AG04450 (cell line): Measurements from ENCODE around the gene HOXB6. TPM values are rescaled to one million over a fixed set of nuclear protein-coding genes. Genes with fewer than 3 reads are reported as not detected.
A peak's percentile ranks its signal among the peaks of the same experiment; 100 is the strongest.

ENCODE experiments used
- CTCF ChIA-PET: fragments of 300-600, 350-600 bp; formaldehyde crosslinking; extraction: SDS; loops from one replicate; lab custom pipeline; 2022; ENCODE audit warnings: antibody characterized with exemption, inconsistent platforms; lab: Charles Lee
- POLR2A ChIA-PET: fragments of 350-600 bp; formaldehyde crosslinking; extraction: SDS; loops from one replicate; lab custom pipeline; 2021; ENCODE audit warnings: antibody characterized with exemption, inconsistent platforms; lab: Yijun Ruan, JAX
- DNase-seq: peaks from one replicate; pipeline ENCODE4 v3.0.0-alpha.2; 2011; ENCODE audit warnings: low read depth, low spot score
- H3K27ac ChIP-seq: one replicate; pipeline ENCODE4 v1.5.1; 2012; ENCODE audit warnings: low read depth, low read length, control low read depth
- H3K27me3 ChIP-seq: one replicate; pipeline ENCODE4 v1.6.0; 2012; ENCODE audit warnings: low read length; ENCODE audit not compliant: control insufficient read depth, insufficient read depth
- H3K4me3 ChIP-seq: 2 replicates; pipeline ENCODE4 v1.5.1; 2011; ENCODE audit warnings: mild to moderate bottlenecking, low read depth, low read length, control low read depth
- H3K9me3 ChIP-seq: 2 replicates; pipeline ENCODE4 v1.5.1; 2012; ENCODE audit warnings: low read length; ENCODE audit not compliant: control insufficient read depth, insufficient read depth
- polyA plus RNA-seq: library from polyadenylated mRNA; depleted of rRNA; stranded (reverse); fragments of >200 nt; gene quantifications from 2 replicates; pipeline ENCODE4 v1.2.3, GENCODE V29; 2011
- TF ChIP-seq, protein P1 (sequence below): IDR thresholded peaks from 2 replicates; pipeline ENCODE4 v1.5.1; 2011; ENCODE audit warnings: low read depth, low read length, control low read depth, inconsistent platforms

Gene HOXB6
- polyA plus RNA-seq, 1 experiment = 15.4 TPM

- H3K27ac ChIP-seq = peak overlapping the region; percentile 94
- ChIA-PET POLR2A (interaction anchor here (0.8 to 4.5 kb wide), 7 partner anchors 8 to 24 kb away, joined by 3 to 40 read pairs (median 6); partner anchors contain the start of gene HOXB4), CTCF (interaction anchor here (1.0 to 3.3 kb wide), 4 partner anchors 10 to 218 kb away, joined by 3 to 13 read pairs (median 4); no protein-coding TSS in a partner anchor)
- H3K9me3 ChIP-seq = no peaks in the 10 kb centered on the region
- H3K4me3 ChIP-seq = peak overlapping the region; percentile 90
- TF ChIP-seq, protein P1, sequence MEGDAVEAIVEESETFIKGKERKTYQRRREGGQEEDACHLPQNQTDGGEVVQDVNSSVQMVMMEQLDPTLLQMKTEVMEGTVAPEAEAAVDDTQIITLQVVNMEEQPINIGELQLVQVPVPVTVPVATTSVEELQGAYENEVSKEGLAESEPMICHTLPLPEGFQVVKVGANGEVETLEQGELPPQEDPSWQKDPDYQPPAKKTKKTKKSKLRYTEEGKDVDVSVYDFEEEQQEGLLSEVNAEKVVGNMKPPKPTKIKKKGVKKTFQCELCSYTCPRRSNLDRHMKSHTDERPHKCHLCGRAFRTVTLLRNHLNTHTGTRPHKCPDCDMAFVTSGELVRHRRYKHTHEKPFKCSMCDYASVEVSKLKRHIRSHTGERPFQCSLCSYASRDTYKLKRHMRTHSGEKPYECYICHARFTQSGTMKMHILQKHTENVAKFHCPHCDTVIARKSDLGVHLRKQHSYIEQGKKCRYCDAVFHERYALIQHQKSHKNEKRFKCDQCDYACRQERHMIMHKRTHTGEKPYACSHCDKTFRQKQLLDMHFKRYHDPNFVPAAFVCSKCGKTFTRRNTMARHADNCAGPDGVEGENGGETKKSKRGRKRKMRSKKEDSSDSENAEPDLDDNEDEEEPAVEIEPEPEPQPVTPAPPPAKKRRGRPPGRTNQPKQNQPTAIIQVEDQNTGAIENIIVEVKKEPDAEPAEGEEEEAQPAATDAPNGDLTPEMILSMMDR = peak; percentile 42
- no peaks in the 10 kb centered on the region for H3K27me3 ChIP-seq
- DNase-seq = no peak
Observed at GRCh38 chr17:48569674-48570324, 35.0 kb downstream of the HOXB6 start.

DNA sequence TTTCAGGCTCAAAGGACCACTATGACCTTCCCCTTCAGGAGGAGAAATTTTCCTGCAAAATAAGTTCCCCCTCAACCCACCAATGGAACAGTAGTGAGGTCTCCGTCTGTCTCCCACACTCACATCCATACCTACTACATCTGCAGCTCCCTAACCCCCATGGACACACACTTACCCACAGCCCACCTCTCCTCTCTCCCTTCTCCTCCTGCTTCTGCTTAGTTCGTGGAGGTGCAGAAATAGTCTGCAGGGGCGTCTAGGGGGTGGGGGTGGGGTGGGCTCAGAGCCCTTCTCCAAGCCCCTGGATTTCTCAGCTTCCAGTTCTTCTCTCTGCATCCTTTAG is 35.6 kb downstream of the HOXB6 start:
- H3K27me3 ChIP-seq = no peaks in the 10 kb centered on the region
- CTCF ChIA-PET = interaction anchor here (1.1 to 3.3 kb wide), 3 partner anchors 9 to 217 kb away, joined by 3 to 13 read pairs (median 3); no protein-coding TSS in a partner anchor
- no peak for DNase-seq
- no peaks in the 10 kb centered on the region for H3K9me3 ChIP-seq
- H3K27ac ChIP-seq = peak overlapping the region; percentile 61
- POLR2A ChIA-PET = interaction anchor here (0.9 to 4.5 kb wide), 4 partner anchors 9 to 20 kb away, joined by 3 to 40 read pairs (median 8); partner anchors contain the start of gene HOXB4
- peak overlapping the region; percentile 90 for H3K4me3 ChIP-seq
- TF ChIP-seq, protein P1 = no peak

DNA sequence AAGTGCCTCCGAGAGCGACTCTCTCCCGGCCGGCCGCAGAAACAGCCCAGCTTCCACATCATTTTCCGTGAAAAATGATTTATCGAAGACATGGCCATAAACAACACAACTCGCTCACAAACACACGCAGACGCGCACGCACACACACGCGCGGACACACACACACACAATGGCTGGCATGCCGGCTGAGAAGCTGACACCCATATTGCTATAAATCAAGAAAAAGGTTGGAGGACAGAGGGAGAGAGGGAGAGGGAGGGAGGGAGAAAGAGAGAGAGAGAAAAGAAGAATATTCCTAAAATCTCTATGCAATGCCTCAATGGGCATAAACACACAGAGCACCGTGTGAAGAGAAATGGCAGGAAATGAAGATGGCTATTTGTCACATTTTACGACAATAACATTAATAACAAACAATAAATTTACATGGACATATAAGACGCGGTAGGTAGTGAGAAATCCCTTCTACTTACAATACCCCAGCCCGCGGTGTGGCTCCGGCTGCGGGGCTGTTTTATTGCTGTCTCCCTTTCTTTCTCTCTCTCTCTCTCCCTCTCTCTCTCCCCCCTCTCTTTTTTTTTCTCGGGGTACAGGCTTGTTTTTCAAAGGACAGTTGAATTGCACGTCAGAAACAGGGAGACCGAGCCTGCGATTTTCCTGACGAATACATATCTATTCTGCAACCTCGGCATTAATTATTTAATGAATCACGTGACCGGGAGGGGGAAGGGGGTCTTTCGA is 36.1 kb downstream of the HOXB6 start:
- ChIA-PET CTCF (interaction anchor here (1.3 to 3.3 kb wide), 5 partner anchors 16 to 233 kb away, joined by 3 to 13 read pairs (median 5); partner anchors contain the start of gene HOXB5), POLR2A (interaction anchor here (0.8 to 4.5 kb wide), 6 partner anchors 8 to 19 kb away, joined by 3 to 40 read pairs (median 5); partner anchors contain the start of gene HOXB4)
- H3K27ac ChIP-seq = peak overlapping the region; percentile 61
- DNase-seq = no peak
- H3K4me3 ChIP-seq = peak overlapping the region; percentile 90
- no peaks in the 10 kb centered on the region for H3K27me3 ChIP-seq
- TF ChIP-seq, protein P1 = no peak
- no peaks in the 10 kb centered on the region for H3K9me3 ChIP-seq

DNA sequence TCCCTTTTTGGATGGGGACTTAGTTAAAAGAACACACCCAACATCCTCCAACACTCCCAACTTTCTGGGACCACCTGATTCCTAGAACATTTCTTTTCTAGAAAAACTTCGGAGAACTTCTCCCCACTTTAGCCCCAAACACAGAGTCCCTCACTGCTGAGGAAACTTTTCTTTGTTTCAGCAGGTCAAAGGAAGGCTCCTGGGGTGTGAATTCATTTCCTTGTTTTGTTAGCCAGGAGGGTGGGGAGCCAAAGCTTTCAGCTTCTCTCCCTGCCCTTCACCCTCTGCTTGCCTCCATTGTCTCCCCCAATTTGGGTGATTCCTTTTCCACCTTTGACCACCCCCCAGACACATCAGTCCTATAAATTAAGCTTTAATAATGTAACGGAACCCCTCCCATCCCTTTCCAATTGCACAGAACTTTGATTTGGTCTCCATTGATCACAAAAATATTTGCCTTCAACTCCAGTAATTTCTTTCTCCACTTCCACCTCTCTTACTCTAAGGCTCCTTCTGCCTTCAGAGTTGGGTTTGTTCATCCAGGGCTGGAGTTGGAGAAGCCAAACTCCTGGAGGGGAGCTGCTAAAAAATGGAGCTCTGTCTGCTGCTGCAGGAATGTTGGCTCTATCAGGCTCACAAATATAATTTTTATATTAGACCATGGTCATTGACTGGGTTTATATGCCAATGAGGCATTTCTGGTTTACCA is 37.0 kb downstream of the HOXB6 start:
- CTCF ChIA-PET = interaction anchor here (0.6 to 3.3 kb wide), 6 partner anchors 16 to 232 kb away, joined by 3 to 13 read pairs (median 4); partner anchors contain the start of gene HOXB5
- no peaks in the 10 kb centered on the region for H3K27me3 ChIP-seq
- DNase-seq = no peak
- TF ChIP-seq, protein P1 = no peak
- no peaks in the 10 kb centered on the region for H3K9me3 ChIP-seq
- peak overlapping the region; percentile 83 for H3K27ac ChIP-seq
- POLR2A ChIA-PET = interaction anchor here (0.8 to 4.5 kb wide), 5 partner anchors 8 to 20 kb away, joined by 3 to 40 read pairs (median 6); partner anchors contain the start of gene HOXB4
- peak overlapping the region; percentile 90 for H3K4me3 ChIP-seq
